Transverse colon (tissue), 4 donors: ENCODE data around the gene CCDC154.

ENCODE experiments used
- EP300 ChIP-seq: sonication (generic); formaldehyde crosslinking; IDR thresholded peaks from one replicate; pipeline ENCODE4 v1.6.1; 2017; ENCODE audit warnings: antibody characterized with exemption, low read depth
- POLR2A ChIP-seq: fragments of 450-650 bp; IDR thresholded peaks from one replicate; pipeline ENCODE4 v1.6.1; 2016; ENCODE audit warnings: antibody characterized with exemption, mild to moderate bottlenecking, moderate library complexity
- POLR2AphosphoS5 ChIP-seq, 3 donors: sonication (generic); formaldehyde crosslinking; IDR thresholded peaks; one replicate each; pipeline ENCODE4 v1.6.1; 2016; ENCODE audit warnings: antibody characterized with exemption in 3 of 3
- TF ChIP-seq, protein P1 (sequence below), 5 experiments: fragments of 200-600 bp in 3 of 5; fragments of 450-650 bp in 2 of 5; sonication (generic) in 3 of 5; IDR thresholded peaks; 1 replicate in 2 of 5; 2 replicates in 3 of 5; pipeline ENCODE4 v1.5.1; 2016 to 2017; ENCODE audit warnings: antibody characterized with exemption in 5 of 5, inconsistent platforms in 3 of 5, mild to moderate bottlenecking in 2 of 5, moderate library complexity in 1 of 5

- TF ChIP-seq EP300 (no peak), POLR2A (no peak), POLR2AphosphoS5 (IDR thresholded peaks at IDR 0.05) (no peak)
- TF ChIP-seq, protein P1, sequence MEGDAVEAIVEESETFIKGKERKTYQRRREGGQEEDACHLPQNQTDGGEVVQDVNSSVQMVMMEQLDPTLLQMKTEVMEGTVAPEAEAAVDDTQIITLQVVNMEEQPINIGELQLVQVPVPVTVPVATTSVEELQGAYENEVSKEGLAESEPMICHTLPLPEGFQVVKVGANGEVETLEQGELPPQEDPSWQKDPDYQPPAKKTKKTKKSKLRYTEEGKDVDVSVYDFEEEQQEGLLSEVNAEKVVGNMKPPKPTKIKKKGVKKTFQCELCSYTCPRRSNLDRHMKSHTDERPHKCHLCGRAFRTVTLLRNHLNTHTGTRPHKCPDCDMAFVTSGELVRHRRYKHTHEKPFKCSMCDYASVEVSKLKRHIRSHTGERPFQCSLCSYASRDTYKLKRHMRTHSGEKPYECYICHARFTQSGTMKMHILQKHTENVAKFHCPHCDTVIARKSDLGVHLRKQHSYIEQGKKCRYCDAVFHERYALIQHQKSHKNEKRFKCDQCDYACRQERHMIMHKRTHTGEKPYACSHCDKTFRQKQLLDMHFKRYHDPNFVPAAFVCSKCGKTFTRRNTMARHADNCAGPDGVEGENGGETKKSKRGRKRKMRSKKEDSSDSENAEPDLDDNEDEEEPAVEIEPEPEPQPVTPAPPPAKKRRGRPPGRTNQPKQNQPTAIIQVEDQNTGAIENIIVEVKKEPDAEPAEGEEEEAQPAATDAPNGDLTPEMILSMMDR (IDR thresholded peaks at IDR 0.05) = no peak
These were observed 14.1 kb upstream of the CCDC154 start for GRCh38 chr16:1458336-1458976.
